Measurements from ENCODE around the gene PCDHGA4.
"Not testable (repeated sequence)": the region's sequence is repeated elsewhere in the genome, so short reads cannot be mapped to it uniquely, and the experiment has no call there.

PCDHGA4 gene

GRCh38 chr5:141349917-141350619, 4.8 kb upstream of the PCDHGA4 start, which contains the start of gene PCDHGB1:
TSS of gene PCDHGB1 (plus strand) at chr5:141350099. CDS start at chr5:141350261, 162 bp downstream.
- DNase-seq (ENCODE audit: low read depth) = peak; percentile 36

DNA sequence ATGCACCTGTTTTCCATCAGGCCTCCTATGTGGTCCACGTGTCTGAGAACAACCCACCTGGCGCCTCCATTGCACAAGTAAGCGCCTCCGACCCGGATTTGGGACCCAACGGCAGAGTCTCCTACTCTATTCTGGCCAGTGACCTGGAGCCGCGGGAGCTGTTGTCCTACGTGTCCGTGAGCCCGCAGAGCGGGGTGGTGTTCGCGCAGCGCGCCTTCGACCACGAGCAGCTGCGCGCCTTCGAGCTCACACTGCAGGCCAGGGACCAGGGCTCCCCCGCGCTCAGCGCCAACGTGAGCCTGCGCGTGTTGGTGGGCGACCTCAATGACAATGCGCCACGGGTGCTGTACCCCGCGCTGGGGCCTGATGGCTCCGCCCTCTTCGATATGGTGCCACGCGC, 3.2 kb upstream of the PCDHGA4 start:
- DNase-seq (ENCODE audit: low read depth) = no peak

DNA sequence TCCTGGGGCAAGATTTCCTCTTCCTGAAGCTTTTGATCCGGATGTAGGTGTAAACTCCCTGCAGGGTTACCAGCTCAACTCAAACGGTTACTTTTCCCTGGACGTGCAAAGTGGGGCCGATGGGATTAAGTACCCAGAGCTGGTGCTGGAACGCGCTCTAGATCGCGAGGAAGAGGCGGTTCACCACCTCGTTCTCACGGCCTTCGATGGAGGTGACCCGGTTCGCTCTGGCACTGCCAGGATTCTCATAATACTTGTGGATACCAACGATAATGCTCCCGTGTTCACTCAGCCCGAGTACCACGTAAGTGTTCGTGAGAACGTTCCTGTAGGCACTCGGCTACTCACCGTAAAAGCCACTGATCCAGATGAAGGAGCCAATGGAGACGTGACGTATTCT, 820 bp downstream of the PCDHGA4 start:
- no peak for DNase-seq (ENCODE audit: low read depth)

DNA sequence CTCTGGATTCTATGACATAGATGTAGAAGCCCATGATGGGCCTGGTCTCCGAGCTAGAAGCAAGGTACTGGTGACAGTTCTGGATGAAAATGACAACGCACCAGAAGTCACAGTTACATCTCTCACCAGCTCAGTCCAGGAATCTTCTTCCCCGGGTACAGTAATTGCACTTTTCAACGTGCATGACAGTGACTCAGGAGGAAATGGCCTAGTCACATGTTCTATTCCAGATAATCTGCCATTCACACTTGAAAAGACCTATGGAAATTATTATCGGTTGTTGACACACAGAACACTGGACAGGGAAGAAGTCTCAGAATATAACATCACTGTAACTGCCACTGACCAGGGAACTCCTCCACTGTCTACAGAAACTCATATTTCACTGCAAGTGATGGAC, 1.3 kb downstream of the PCDHGA4 start:
- DNase-seq (ENCODE audit: low read depth) = no peak

GRCh38 chr5:141356950-141357349, 2.1 kb downstream of the PCDHGA4 start:
- DNase-seq (ENCODE audit: low read depth) = no peak

GRCh38 chr5:141359790-141360426, 5.1 kb downstream of the PCDHGA4 start, which contains the start of gene PCDHGB2:
TSS of gene PCDHGB2 (plus strand) at chr5:141359994. CDS start at chr5:141360136, 142 bp downstream.
- DNase-seq (ENCODE audit: low read depth) = peak; percentile 51

- no peak for DNase-seq (ENCODE audit: low read depth)
Observed at GRCh38 chr5:141360685-141361084, 5.9 kb downstream of the PCDHGA4 start.

DNA sequence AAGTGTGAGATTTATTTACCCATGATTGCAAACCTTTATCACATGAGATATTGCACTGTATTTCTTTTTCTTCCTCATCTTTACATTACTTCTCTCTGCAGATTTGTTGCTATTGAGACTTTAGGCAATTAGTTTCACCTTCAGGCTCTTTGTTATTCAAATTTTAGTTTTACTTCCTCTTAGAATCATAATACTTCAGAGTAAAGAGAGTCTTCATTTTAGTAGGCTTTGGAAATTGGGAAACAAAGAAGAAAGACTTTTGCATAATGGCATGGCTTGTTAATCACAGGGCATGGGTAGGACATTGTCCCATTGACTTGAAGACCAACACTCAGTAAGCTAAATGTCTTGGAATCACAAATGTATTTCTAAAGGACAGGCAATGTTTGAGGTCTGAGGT, 7.9 kb downstream of the PCDHGA4 start:
- DNase-seq (ENCODE audit: low read depth) = no peak

GRCh38 chr5:141363952-141364660, 9.3 kb downstream of the PCDHGA4 start, which contains the start of gene PCDHGA5:
TSS of gene PCDHGA5 (plus strand) at chr5:141364162. CDS start at chr5:141364331, 169 bp downstream.
- DNase-seq (ENCODE audit: low read depth) = peak; percentile 63

DNA sequence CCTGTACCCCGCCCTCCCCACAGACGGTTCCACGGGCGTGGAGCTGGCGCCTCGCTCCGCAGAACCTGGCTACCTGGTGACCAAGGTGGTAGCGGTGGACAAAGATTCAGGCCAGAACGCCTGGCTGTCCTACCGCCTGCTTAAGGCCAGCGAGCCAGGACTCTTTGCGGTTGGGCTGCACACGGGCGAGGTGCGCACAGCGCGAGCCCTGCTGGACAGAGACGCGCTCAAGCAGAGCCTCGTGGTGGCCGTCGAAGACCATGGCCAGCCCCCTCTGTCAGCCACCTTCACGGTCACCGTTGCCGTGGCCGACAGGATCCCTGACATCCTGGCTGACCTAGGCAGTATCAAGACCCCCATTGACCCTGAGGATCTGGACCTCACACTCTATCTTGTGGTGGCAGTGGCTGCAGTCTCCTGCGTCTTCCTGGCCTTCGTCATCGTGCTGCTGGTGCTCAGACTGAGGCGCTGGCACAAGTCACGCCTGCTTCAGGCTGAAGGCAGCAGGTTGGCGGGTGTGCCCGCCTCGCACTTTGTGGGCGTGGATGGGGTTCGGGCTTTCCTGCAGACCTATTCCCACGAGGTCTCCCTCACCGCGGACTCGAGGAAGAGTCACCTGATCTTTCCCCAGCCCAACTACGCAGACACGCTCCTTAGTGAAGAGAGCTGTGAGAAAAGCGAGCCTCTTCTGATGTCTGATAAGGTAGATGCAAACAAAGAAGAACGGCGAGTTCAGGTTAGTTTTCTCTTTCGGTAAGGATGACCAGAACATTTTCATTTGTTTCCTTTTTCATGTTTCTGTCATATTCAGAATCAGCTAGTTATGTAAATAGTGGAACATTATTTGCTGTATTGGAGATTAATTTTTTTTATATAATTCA, 11.4 kb downstream of the PCDHGA4 start:
- DNase-seq (ENCODE audit: low read depth) = no peak

DNA sequence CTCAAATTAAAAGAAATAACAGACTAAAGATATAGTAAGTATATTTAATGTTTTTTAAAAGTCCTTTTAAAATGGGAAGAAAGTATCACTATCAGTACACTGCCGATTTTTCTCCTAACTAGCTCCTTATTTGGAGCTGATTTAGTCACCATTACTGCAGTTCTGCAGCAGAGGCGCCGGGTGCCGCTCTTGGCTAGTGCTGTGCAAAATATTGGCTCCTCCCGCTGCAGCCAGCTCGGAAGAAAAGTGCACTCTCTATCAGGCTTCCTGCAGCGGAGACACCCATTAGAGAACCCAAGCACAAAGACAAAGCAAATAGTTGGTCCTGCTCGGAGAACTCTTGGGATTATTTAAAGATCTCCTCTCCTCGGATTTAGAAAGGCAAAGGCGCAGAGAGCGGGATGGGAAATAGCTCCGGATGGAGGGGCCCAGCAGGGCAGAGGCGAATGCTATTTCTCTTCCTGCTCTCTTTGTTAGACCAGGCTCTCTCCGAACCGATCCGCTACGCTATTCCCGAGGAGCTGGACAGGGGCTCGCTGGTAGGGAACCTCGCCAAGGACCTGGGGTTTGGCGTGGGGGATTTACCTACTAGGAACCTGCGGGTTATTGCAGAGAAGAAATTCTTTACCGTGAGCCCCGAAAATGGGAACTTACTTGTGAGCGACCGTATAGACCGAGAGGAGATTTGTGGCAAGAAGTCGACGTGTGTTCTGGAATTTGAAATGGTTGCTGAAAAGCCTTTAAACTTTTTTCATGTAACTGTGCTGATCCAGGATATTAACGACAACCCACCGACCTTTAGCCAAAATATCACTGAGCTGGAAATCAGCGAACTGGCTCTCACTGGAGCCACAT, 15.4 kb downstream of the PCDHGA4 start, which contains the start of gene PCDHGB3:
PCDHGB3 (plus strand) TSS at position 249 of the 855 bp plus-strand sequence; CDS start at position 402, 153 bp downstream.
- DNase-seq (ENCODE audit: low read depth) = peak; percentile 79

- DNase-seq (ENCODE audit: low read depth) = no peak
Observed at GRCh38 chr5:141371572-141372475, 17.0 kb downstream of the PCDHGA4 start.

DNA sequence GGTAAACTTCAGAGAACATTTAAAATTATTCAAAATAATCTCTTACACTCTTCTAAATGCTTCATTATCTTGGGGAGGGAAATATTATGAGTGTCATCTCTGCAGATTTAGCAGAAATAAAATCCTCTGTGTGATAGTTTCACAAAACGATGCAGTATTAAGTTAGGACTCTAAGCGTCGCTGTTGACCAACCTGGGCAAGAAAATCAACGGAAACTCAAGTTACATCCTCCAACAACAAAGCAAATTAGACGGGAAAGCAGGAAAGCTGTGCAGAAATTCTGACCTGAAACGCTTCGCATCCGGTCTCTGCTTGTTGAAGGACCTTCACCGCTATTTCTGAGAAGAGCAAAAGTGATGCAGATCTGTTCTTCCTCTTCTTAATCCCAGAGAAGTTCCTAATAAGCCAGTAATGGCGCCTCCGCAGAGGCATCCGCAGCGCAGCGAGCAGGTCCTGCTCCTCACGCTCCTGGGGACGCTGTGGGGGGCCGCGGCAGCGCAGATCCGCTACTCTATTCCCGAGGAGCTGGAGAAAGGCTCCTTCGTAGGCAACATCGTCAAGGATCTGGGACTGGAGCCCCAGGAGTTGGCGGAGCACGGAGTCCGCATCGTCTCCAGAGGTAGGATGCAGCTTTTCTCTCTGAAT, 19.0 kb downstream of the PCDHGA4 start, which contains the start of gene PCDHGA6:
PCDHGA6 (plus strand) TSS at position 219 of the 645 bp plus-strand sequence; CDS start at position 412, 193 bp downstream.
- DNase-seq (ENCODE audit: low read depth) = peak; percentile 48

GRCh38 chr5:141374627-141375026, 19.8 kb downstream of the PCDHGA4 start:
- no peak for DNase-seq (ENCODE audit: low read depth)

GRCh38 chr5:141375444-141376155, 20.8 kb downstream of the PCDHGA4 start:
- not testable (repeated sequence) for DNase-seq (ENCODE audit: low read depth)

- DNase-seq (ENCODE audit: low read depth) = peak; percentile 5
Observed at GRCh38 chr5:141382469-141383294, 27.9 kb downstream of the PCDHGA4 start, which contains the start of gene PCDHGA7. TSS of gene PCDHGA7 (plus strand) at chr5:141382742. CDS start at chr5:141382900, 158 bp downstream.

- DNase-seq (ENCODE audit: low read depth) = no peak
Observed at GRCh38 chr5:141383345-141383744, 28.5 kb downstream of the PCDHGA4 start.

All from EH (cell line).